HEK293T (cell line): ENCODE results near the gene TBC1D14.

ENCODE experiments used
- L3MBTL2 ChIP-seq: fragments of 450-650 bp; conservative IDR thresholded peaks from 2 replicates; pipeline ENCODE4 v1.6.1; 2016; ENCODE audit warnings: mild to moderate bottlenecking
- ZNF384 ChIP-seq: fragments of 450-650 bp; IDR thresholded peaks from 2 replicates; pipeline ENCODE4 v1.6.1; 2016

- no peak for TF ChIP-seq L3MBTL2
- no peak for TF ChIP-seq ZNF384
Observed at GRCh38 chr4:7020290-7020689, 110.7 kb downstream of the TBC1D14 start.
